A549 (cell line): ENCODE measurements around the gene POLR3H. TPM values are rescaled to one million over a fixed set of nuclear protein-coding genes. Genes with fewer than 3 reads are reported as not detected.

Experiments
- ATAC-seq, 2 experiments: fragments of 200-7000 bp in 1 of 2; fragments of >200 bp in 1 of 2; cut with Nextera tagmentation in 1 of 2; cut with Tn5 transposase in 1 of 2; 3 replicates each; pipeline versions ENCODE4 v1.8.0 to v1.9.1; 2018 to 2020; ENCODE audit warnings: mild to moderate bottlenecking in 1 of 2, moderate library complexity in 1 of 2
- CTCF ChIA-PET: fragments of 300-600 bp; sonication (Branson Sonifier 250); formaldehyde crosslinking; extraction: SDS; loops from one replicate; lab custom pipeline; 2021; ENCODE audit warnings: antibody characterized with exemption, inconsistent platforms; lab: Yijun Ruan, JAX
- POLR2A ChIA-PET: fragments of 350-600 bp; formaldehyde crosslinking; extraction: SDS; loops from one replicate; lab custom pipeline; 2021; ENCODE audit warnings: antibody characterized with exemption, inconsistent platforms; lab: Yijun Ruan, JAX
- DNase-seq, 2 experiments: peaks; one replicate each; pipeline versions ENCODE4 v3.0.0 to v3.0.0-alpha.2; 2011 to 2016; ENCODE audit warnings: low read depth in 1 of 2, low spot score in 1 of 2
- FAIRE-seq: peaks from 2 replicates; lab custom pipeline; 2011; peaks lifted over from hg19 to GRCh38; lab: Jason Lieb, UNC
- H3K27ac ChIP-seq, 2 experiments: fragments of >200 bp; sonication (Bioruptor Twin); formaldehyde crosslinking; 3 replicates each; pipeline ENCODE4 v1.5.1; 2016 to 2017
- H3K4me1 ChIP-seq: fragments of >200 bp; sonication (Bioruptor Twin); formaldehyde crosslinking; 3 replicates; pipeline ENCODE4 v1.6.1; 2016
- H3K4me2 ChIP-seq: fragments of >200 bp; sonication (Bioruptor Twin); formaldehyde crosslinking; 3 replicates; pipeline ENCODE4 v1.6.1; 2016
- H3K4me3 ChIP-seq: fragments of >200 bp; sonication (Bioruptor Twin); formaldehyde crosslinking; 3 replicates; pipeline ENCODE4 v1.5.1; 2016
- H3K9me3 ChIP-seq: fragments of >200 bp; sonication (Bioruptor Twin); formaldehyde crosslinking; 3 replicates; pipeline ENCODE4 v1.6.1; 2016
- BCL3 ChIP-seq: fragments of >200 bp; sonication (Bioruptor Twin); formaldehyde crosslinking; IDR thresholded peaks from 3 replicates; pipeline ENCODE4 v1.6.1; 2016
- CBX2 ChIP-seq: fragments of 200-600 bp; sonication (generic); IDR thresholded peaks from 2 replicates; pipeline ENCODE4 v1.6.1; 2016; ENCODE audit warnings: low read depth, mild to moderate bottlenecking, borderline replicate concordance
- EHF ChIP-seq: fragments of 250-450 bp; sonication (Bioruptor Pico); IDR thresholded peaks from 2 replicates; pipeline ENCODE4 v1.5.0; 2020; ENCODE audit warnings: mild to moderate bottlenecking
- EP300 ChIP-seq, 2 experiments: fragments of >200 bp; sonication (Bioruptor Twin); formaldehyde crosslinking; IDR thresholded peaks; 2 replicates in 1 of 2; 3 replicates in 1 of 2; pipeline ENCODE4 v1.6.1; 2016 to 2017
- GATA3 ChIP-seq: IDR thresholded peaks from 2 replicates; pipeline ENCODE4 v1.6.1; 2012; ENCODE audit warnings: borderline replicate concordance
- HMGXB4 ChIP-seq: fragments of 250-450 bp; sonication (Bioruptor Pico); IDR thresholded peaks from 2 replicates; pipeline ENCODE4 v1.5.0; 2021; ENCODE audit warnings: mild to moderate bottlenecking, moderate library complexity, borderline replicate concordance
- HOXA7 ChIP-seq: fragments of 250-450 bp; sonication (Bioruptor Pico); IDR thresholded peaks from 2 replicates; pipeline ENCODE4 v1.5.0; 2020; ENCODE audit warnings: mild to moderate bottlenecking, moderate library complexity
- JUNB ChIP-seq: fragments of >200 bp; sonication (Bioruptor Twin); formaldehyde crosslinking; IDR thresholded peaks from 2 replicates; pipeline ENCODE4 v1.6.1; 2016
- MAFK ChIP-seq: fragments of 450-650 bp; IDR thresholded peaks from 2 replicates; pipeline ENCODE4 v1.6.1; 2014; ENCODE audit not compliant: partially characterized antibody
- MAX ChIP-seq: IDR thresholded peaks from 2 replicates; pipeline ENCODE4 v1.6.1; 2012
- NFE2L2 ChIP-seq: fragments of 150-350 bp; conservative IDR thresholded peaks from 2 replicates; pipeline ENCODE4 v1.6.1; 2014; ENCODE audit warnings: low read length
- NR3C1 ChIP-seq: fragments of >200 bp; sonication (Bioruptor Twin); formaldehyde crosslinking; IDR thresholded peaks from 3 replicates; pipeline ENCODE4 v1.6.1; 2017
- PBX3 ChIP-seq: IDR thresholded peaks from 2 replicates; pipeline ENCODE4 v1.6.1; 2012
- PHF8 ChIP-seq: fragments of 200-600 bp; sonication (generic); IDR thresholded peaks from 2 replicates; pipeline ENCODE4 v1.6.1; 2016; ENCODE audit warnings: low read depth, mild to moderate bottlenecking, antibody characterized with exemption, moderate library complexity, borderline replicate concordance
- RCOR1 ChIP-seq: fragments of 150-350 bp; IDR thresholded peaks from 2 replicates; pipeline ENCODE4 v1.6.1; 2014; ENCODE audit warnings: antibody characterized with exemption, low read length, low read depth
- RFX5 ChIP-seq: fragments of 450-650 bp; IDR thresholded peaks from 2 replicates; pipeline ENCODE4 v1.7.1; 2014; ENCODE audit warnings: antibody characterized with exemption, mild to moderate bottlenecking, moderate library complexity
- RNF2 ChIP-seq: fragments of 200-600 bp; sonication (generic); IDR thresholded peaks from 2 replicates; pipeline ENCODE4 v1.6.1; 2016; ENCODE audit warnings: low read depth, mild to moderate bottlenecking, antibody characterized with exemption, moderate library complexity, borderline replicate concordance
- TFCP2L1 ChIP-seq: fragments of 250-450 bp; sonication (Bioruptor Pico); IDR thresholded peaks from 2 replicates; pipeline ENCODE4 v1.5.0; 2021; ENCODE audit warnings: mild to moderate bottlenecking
- ZSCAN20 ChIP-seq: fragments of 250-450 bp; sonication (Bioruptor Pico); IDR thresholded peaks from 2 replicates; pipeline ENCODE4 v1.8.0; 2022; ENCODE audit warnings: mild to moderate bottlenecking, moderate library complexity
- WGBS: methylation state at CpG from one replicate; pipeline ENCODE4 v1.1.6; 2017; ENCODE audit errors: missing lambda C conversion rate; 5-methylcytosine and 5-hydroxymethylcytosine counted together
- polyA plus RNA-seq, 4 experiments: library from polyadenylated mRNA; depleted of rRNA in 3 of 4; stranded (reverse); fragments of >200 nt; fragmentation: RNase III in 1 of 4; extraction: RNeasy Plus Mini Kit Qiagen cat#74134 plus additional on column Dnase treatment in 1 of 4; gene quantifications; 2 replicates in 3 of 4; 3 replicates in 1 of 4; pipeline ENCODE4 v1.2.3, GENCODE V29; 2011 to 2017
- TF ChIP-seq, protein P1 (sequence below): fragments of 450-650 bp; IDR thresholded peaks from 2 replicates; pipeline ENCODE4 v1.6.1; 2014; ENCODE audit warnings: antibody characterized with exemption

The POLR3H gene
- polyA plus RNA-seq, 2 of the 4 experiments (the other 2 are of a cell fraction): 24.5 to 27.7 TPM

GRCh38 chr22:41498303-41498835, 45.9 kb downstream of the POLR3H start (continued):
- TF ChIP-seq ZSCAN20 (CRISPR knock-in tag) (no peak), BCL3 (no peak)
- TF ChIP-seq, protein P1, sequence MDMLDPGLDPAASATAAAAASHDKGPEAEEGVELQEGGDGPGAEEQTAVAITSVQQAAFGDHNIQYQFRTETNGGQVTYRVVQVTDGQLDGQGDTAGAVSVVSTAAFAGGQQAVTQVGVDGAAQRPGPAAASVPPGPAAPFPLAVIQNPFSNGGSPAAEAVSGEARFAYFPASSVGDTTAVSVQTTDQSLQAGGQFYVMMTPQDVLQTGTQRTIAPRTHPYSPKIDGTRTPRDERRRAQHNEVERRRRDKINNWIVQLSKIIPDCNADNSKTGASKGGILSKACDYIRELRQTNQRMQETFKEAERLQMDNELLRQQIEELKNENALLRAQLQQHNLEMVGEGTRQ: no peak

GRCh38 chr22:41491374-41492100, 52.7 kb downstream of the POLR3H start:
- no peaks in the 10 kb centered on the region for H3K9me3 ChIP-seq
- no peak for DNase-seq

GRCh38 chr22:41488596-41489385, 55.5 kb downstream of the POLR3H start:
- POLR2A ChIA-PET: no interaction called here
- no peak for TF ChIP-seq NR3C1
- TF ChIP-seq RNF2: no peak
- TF ChIP-seq TFCP2L1 (CRISPR knock-in tag): no peak
- no peak for TF ChIP-seq HMGXB4 (CRISPR knock-in tag)
- no peak for TF ChIP-seq NFE2L2
- no peak for TF ChIP-seq GATA3
- no peak for TF ChIP-seq MAFK
- TF ChIP-seq RFX5: no peak
- TF ChIP-seq RCOR1: no peak
- no peak for TF ChIP-seq JUNB
- TF ChIP-seq HOXA7 (CRISPR knock-in tag): no peak
- no peak for TF ChIP-seq PBX3
- no peak for TF ChIP-seq CBX2
- TF ChIP-seq EP300 (IDR thresholded peaks at IDR 0.05): no peak
- CTCF ChIA-PET: interaction anchor here (0.6 to 1.5 kb wide), 5 partner anchors 12 to 85 kb away, joined by 3 to 8 read pairs (median 3); no protein-coding TSS in a partner anchor

More at GRCh38 chr22:41491374-41492100, 52.7 kb downstream of the POLR3H start:
- no peak overlapping the region for H3K4me3 ChIP-seq
- H3K27ac ChIP-seq: no peak overlapping the region
- WGBS: 94% methylated on average over 5 of the region's 5 CpGs
- no peak overlapping the region for H3K4me2 ChIP-seq
- FAIRE-seq (no peak), ATAC-seq (no peak)
- POLR2A ChIA-PET: no interaction called here
- CTCF ChIA-PET: interaction anchor here (0.6 to 3.2 kb wide), 4 partner anchors 26 to 430 kb away, joined by 3 to 12 read pairs (median 4); no protein-coding TSS in a partner anchor
- H3K4me1 ChIP-seq: no peaks in the 10 kb centered on the region
- TF ChIP-seq HOXA7 (CRISPR knock-in tag) (no peak), PBX3 (no peak), MAX (no peak), EHF (no peak), PHF8 (no peak)

More at GRCh38 chr22:41488596-41489385, 55.5 kb downstream of the POLR3H start:
- DNase-seq (no peak), ATAC-seq (no peak), FAIRE-seq (no peak)
- Histone ChIP-seq H3K27ac (no peak overlapping the region), H3K4me1 (no peaks in the 10 kb centered on the region), H3K4me2 (no peak overlapping the region), H3K4me3 (no peak overlapping the region), H3K9me3 (no peaks in the 10 kb centered on the region)
- WGBS: 92% methylated on average over 2 of the region's 3 CpGs
